DND-41 (cell line): ENCODE results near the gene COA6.

Source experiments
- ATAC-seq: fragments of 200-7000 bp; cut with Tn5 transposase; 3 replicates; pipeline ENCODE4 v1.9.1; 2021; ENCODE audit warnings: low read depth; ENCODE audit not compliant: insufficient read depth
- DNase-seq: peaks from one replicate; pipeline ENCODE4 v3.0.0-alpha.2; 2020
- H2AFZ ChIP-seq: 2 replicates; pipeline ENCODE4 v1.6.0; 2012; ENCODE audit warnings: low read depth, low read length
- H3K27ac ChIP-seq: 2 replicates; pipeline ENCODE4 v1.5.1; 2012; ENCODE audit warnings: low read length, inconsistent platforms
- H3K27me3 ChIP-seq: fragments of 200-600 bp; sonication (generic); 2 replicates; pipeline ENCODE4 v1.6.0; 2012; ENCODE audit warnings: low read length, mild to moderate bottlenecking, inconsistent platforms; ENCODE audit not compliant: insufficient read depth, poor library complexity
- H3K36me3 ChIP-seq: 2 replicates; pipeline ENCODE4 v1.5.1; 2012; ENCODE audit warnings: low read length, inconsistent platforms; ENCODE audit not compliant: insufficient read depth
- H3K4me1 ChIP-seq: 2 replicates; pipeline ENCODE4 v1.5.1; 2012; ENCODE audit warnings: mild to moderate bottlenecking, low read length; ENCODE audit not compliant: insufficient read depth
- H3K4me2 ChIP-seq: 2 replicates; pipeline ENCODE4 v1.6.0; 2012; ENCODE audit warnings: mild to moderate bottlenecking, moderate library complexity, low read length, inconsistent platforms; ENCODE audit not compliant: insufficient read depth
- H3K4me3 ChIP-seq, 2 experiments: fragments of 200-600 bp in 1 of 2; shearing (Covaris generic) in 1 of 2; 2 replicates each; pipeline ENCODE4 v1.5.1; 2012 to 2016; ENCODE audit warnings: inconsistent platforms in 2 of 2, low read length in 2 of 2, mild to moderate bottlenecking in 2 of 2, low read depth in 1 of 2, moderate library complexity in 1 of 2
- H3K79me2 ChIP-seq: 2 replicates; pipeline ENCODE4 v1.6.0; 2012; ENCODE audit warnings: low read length, inconsistent platforms; ENCODE audit not compliant: insufficient read depth
- H3K9ac ChIP-seq: 2 replicates; pipeline ENCODE4 v1.6.0; 2012; ENCODE audit warnings: low read depth, mild to moderate bottlenecking, inconsistent platforms, low read length, moderate library complexity
- H3K9me3 ChIP-seq: 2 replicates; pipeline ENCODE4 v1.5.1; 2012; ENCODE audit warnings: low read length, moderate library complexity, mild to moderate bottlenecking, inconsistent platforms; ENCODE audit not compliant: insufficient read depth, severe bottlenecking
- H4K20me1 ChIP-seq: 2 replicates; pipeline ENCODE4 v1.6.0; 2012; ENCODE audit warnings: low read length; ENCODE audit not compliant: insufficient read depth
- CTCF ChIP-seq: IDR thresholded peaks from 2 replicates; pipeline ENCODE4 v1.5.1; 2012; ENCODE audit warnings: borderline replicate concordance, low read length, moderate library complexity, mild to moderate bottlenecking; ENCODE audit not compliant: poor library complexity, severe bottlenecking; ENCODE audit errors: extremely low read depth
- EZH2 ChIP-seq: IDR thresholded peaks from 3 replicates; pipeline ENCODE4 v1.6.1; 2012; ENCODE audit warnings: borderline replicate concordance, low read depth, mild to moderate bottlenecking, moderate library complexity, low read length, inconsistent platforms; ENCODE audit not compliant: severe bottlenecking

The COA6 gene

GRCh38 chr1:234413485-234413884, 40.2 kb downstream of the COA6 start:
- H3K4me1 ChIP-seq = peaks cover 10% of the 10 kb centered on the region
- no peak overlapping the region for H2AFZ ChIP-seq
- H3K9ac ChIP-seq = no peak overlapping the region
- peaks cover 80% of the 10 kb centered on the region for H3K36me3 ChIP-seq
- no peaks in the 10 kb centered on the region for H3K9me3 ChIP-seq
- no peak overlapping the region for H3K27ac ChIP-seq
- H3K79me2 ChIP-seq = no peaks in the 10 kb centered on the region
- H3K27me3 ChIP-seq = no peaks in the 10 kb centered on the region
- DNase-seq (no peak), ATAC-seq (no peak)
- no peaks in the 10 kb centered on the region for H4K20me1 ChIP-seq
- no peak overlapping the region for H3K4me2 ChIP-seq
- no peak for TF ChIP-seq CTCF
- no peak for TF ChIP-seq EZH2
- H3K4me3 ChIP-seq = no peak overlapping the region

GRCh38 chr1:234413990-234414389, 40.7 kb downstream of the COA6 start:
- H3K9me3 ChIP-seq = no peaks in the 10 kb centered on the region

GRCh38 chr1:234427950-234428646, 54.8 kb downstream of the COA6 start:
- Histone ChIP-seq H3K4me2 (no peak overlapping the region), H4K20me1 (no peaks in the 10 kb centered on the region), H2AFZ (no peak overlapping the region), H3K9ac (no peak overlapping the region), H3K4me1 (no peaks in the 10 kb centered on the region), H3K27ac (no peak overlapping the region), H3K4me3 (no peak overlapping the region), H3K36me3 (peaks cover 90% of the 10 kb centered on the region), H3K27me3 (no peaks in the 10 kb centered on the region), H3K9me3 (no peaks in the 10 kb centered on the region), H3K79me2 (no peaks in the 10 kb centered on the region)
- no peak for DNase-seq
- no peak for TF ChIP-seq EZH2
- no peak for ATAC-seq

More at GRCh38 chr1:234413990-234414389, 40.7 kb downstream of the COA6 start:
- Histone ChIP-seq H3K4me1 (peaks cover 9% of the 10 kb centered on the region), H4K20me1 (no peaks in the 10 kb centered on the region), H3K4me2 (no peak overlapping the region), H3K79me2 (no peaks in the 10 kb centered on the region), H3K9ac (no peak overlapping the region), H3K27ac (no peak overlapping the region), H3K36me3 (peaks cover 78% of the 10 kb centered on the region), H3K27me3 (no peaks in the 10 kb centered on the region), H2AFZ (no peak overlapping the region), H3K4me3 (no peak overlapping the region)
- ATAC-seq (no peak), DNase-seq (no peak)
- TF ChIP-seq EZH2 = no peak
- TF ChIP-seq CTCF = no peak

- no peak overlapping the region for H3K4me2 ChIP-seq
- no peak overlapping the region for H3K27ac ChIP-seq
- DNase-seq = no peak
- H3K4me3 ChIP-seq = no peak overlapping the region
- no peak for ATAC-seq
- no peaks in the 10 kb centered on the region; the same call in 1 of the 2 replicates for H4K20me1 ChIP-seq
- no peak for TF ChIP-seq CTCF
- no peak for TF ChIP-seq EZH2
- H3K27me3 ChIP-seq = no peaks in the 10 kb centered on the region
- H3K4me1 ChIP-seq = no peaks in the 10 kb centered on the region
- no peak overlapping the region for H2AFZ ChIP-seq
- peaks cover 90% of the 10 kb centered on the region for H3K36me3 ChIP-seq
- H3K9me3 ChIP-seq = no peaks in the 10 kb centered on the region
- no peaks in the 10 kb centered on the region for H3K79me2 ChIP-seq
- no peak overlapping the region for H3K9ac ChIP-seq
Measured at GRCh38 chr1:234429434-234429806, 56.2 kb downstream of the COA6 start.
